ENCODE measurements around the gene KRTAP6-2. TPM values are rescaled to one million over a fixed set of nuclear protein-coding genes. Genes with fewer than 3 reads are reported as not detected.

The KRTAP6-2 gene
- total and polyA plus RNA-seq, 10 of the 15 experiments (the other 5 are each of a cell fraction or from before 2014, with no cell fraction given), result not detected

DNA sequence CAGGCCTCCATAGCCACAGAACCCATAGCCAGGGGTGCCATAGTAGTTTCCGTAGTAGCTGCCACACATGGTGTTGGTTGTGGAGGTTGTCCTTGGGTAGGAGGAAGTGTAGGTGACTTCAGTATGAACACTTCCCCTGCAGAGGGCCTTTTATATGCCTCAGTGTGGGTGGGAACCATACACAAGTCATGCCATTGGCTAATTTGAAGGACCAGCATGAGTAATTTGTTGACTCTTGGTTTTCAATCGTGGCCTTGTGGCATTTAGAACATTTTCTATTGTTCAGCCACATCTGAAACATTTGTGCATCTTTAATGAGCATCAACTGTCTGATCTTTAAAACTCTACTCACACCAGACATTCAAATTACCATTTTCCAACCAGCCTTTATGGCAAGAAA, 15.1 kb upstream of the KRTAP6-2 start, which contains the start of gene KRTAP6-1 (continued):
- TF ChIP-seq ZBTB33 (IDR thresholded peaks at IDR 0.05), result no peak

DNA sequence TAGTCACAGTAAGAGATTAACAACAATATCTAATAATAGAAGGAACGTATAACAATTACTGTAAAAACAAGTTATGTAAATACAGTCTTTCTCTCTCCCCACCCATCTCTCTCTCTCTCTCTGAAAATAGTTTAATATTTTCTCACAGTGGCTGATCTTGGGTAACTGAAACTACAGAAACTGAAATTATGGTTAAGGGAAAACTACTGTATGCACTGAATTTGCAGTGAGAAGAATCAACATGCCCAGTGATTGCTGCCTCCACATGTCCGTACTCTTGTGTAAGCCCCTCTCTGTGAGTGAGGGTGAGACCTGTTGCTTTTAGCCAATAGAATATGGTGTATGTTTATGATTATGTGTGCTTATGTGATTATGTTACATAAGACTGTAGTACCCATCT, 13.4 kb upstream of the KRTAP6-2 start:
- H2AFZ ChIP-seq (ENCODE audit: control insufficient read depth, low read depth, low read length), result no peak overlapping the region
- H3K36me3 ChIP-seq (ENCODE audit: control insufficient read depth in 2 of 2, insufficient read depth in 2 of 2, low read length in 1 of 2), result no peaks in the 10 kb centered on the region
- SMC1A ChIA-PET (ENCODE audit: uncharacterized antibody, unreplicated experiment), result no interaction called here
- no peaks in the 10 kb centered on the region for H3K9me3 ChIP-seq (replicated peaks; ENCODE audit: control insufficient read depth, insufficient read depth, low read length)
- no TSS peak for BruUV-seq (replicated peaks)
- FAIRE-seq, result no peak
- CTCF ChIA-PET, result interaction anchor here (1.3 kb wide), 1 partner anchor 106 kb away, joined by 3 read pairs; the partner anchor contains the start of gene KRTAP21-3
- no peak for DNase-seq (ENCODE audit: low read depth, low spot score)
- POLR2A ChIA-PET, result no interaction called here
- H4K20me1 ChIP-seq (ENCODE audit: control insufficient read depth, insufficient read depth), result no peaks in the 10 kb centered on the region
- H3K79me2 ChIP-seq (ENCODE audit: control insufficient read depth, insufficient read depth, low read length), result no peaks in the 10 kb centered on the region
- H3K9ac ChIP-seq (ENCODE audit: control insufficient read depth, insufficient read depth, low read length), result no peak overlapping the region
- intact Hi-C loops (cut with micrococcal nuclease; ENCODE audit: unreplicated experiment) (no loop called here), in situ Hi-C loops (cut with MboI) (no loop called here)
- RAD21 ChIA-PET (ENCODE audit: unreplicated experiment), result no interaction called here
- ATAC-seq, result peak; percentile 47
- H3K27me3 ChIP-seq (replicated peaks in 1 of 2; ENCODE audit: control insufficient read depth in 2 of 2, insufficient read depth in 2 of 2, low read length in 1 of 2), result no peaks in the 10 kb centered on the region
- no peaks in the 10 kb centered on the region for H3K4me1 ChIP-seq (ENCODE audit: control insufficient read depth, insufficient read depth, low read length)
- no peak overlapping the region for H3K27ac ChIP-seq (ENCODE audit: control insufficient read depth, insufficient read depth)
- WGBS (ENCODE audit: insufficient coverage, insufficient replicate concordance, low lambda C conversion rate, missing lambda C conversion rate), result 49% methylated on average over 2 of the region's 2 CpGs
- H3K4me2 ChIP-seq (ENCODE audit: control insufficient read depth, insufficient read depth), result no peak overlapping the region
- no peak overlapping the region for H3K4me3 ChIP-seq
- TF ChIP-seq SMAD5 (IDR thresholded peaks at IDR 0.05; ENCODE audit: low read depth), result no peak
- no peak for TF ChIP-seq CREM (IDR thresholded peaks at IDR 0.05; ENCODE audit: low read depth)
- TF ChIP-seq GABPA (IDR thresholded peaks at IDR 0.05; ENCODE audit: low read depth), result no peak
- TF ChIP-seq NBN (IDR thresholded peaks at IDR 0.05), result no peak
- no peak for TF ChIP-seq CBX3 (IDR thresholded peaks at IDR 0.05; ENCODE audit: borderline replicate concordance, low read depth)
- TF ChIP-seq MTA2 (IDR thresholded peaks at IDR 0.05; ENCODE audit: low read depth), result no peak
- TF ChIP-seq HDAC2 (IDR thresholded peaks at IDR 0.05), result no peak
- TF ChIP-seq MEF2A (IDR thresholded peaks at IDR 0.05; ENCODE audit: insufficient read depth, low read depth, low read length), result no peak
- TF ChIP-seq ZZZ3 (IDR thresholded peaks at IDR 0.05; ENCODE audit: control insufficient read depth, insufficient read length, low read depth), result no peak
- no peak for TF ChIP-seq E2F8 (IDR thresholded peaks at IDR 0.05; ENCODE audit: low read depth, partially characterized antibody)
- TF ChIP-seq ZBED1 (IDR thresholded peaks at IDR 0.05; ENCODE audit: borderline replicate concordance), result no peak
- TF ChIP-seq BCL3 (IDR thresholded peaks at IDR 0.05; ENCODE audit: borderline replicate concordance, insufficient read depth, low read depth, low read length, poor library complexity, severe bottlenecking), result no peak
- TF ChIP-seq POU2F2 (IDR thresholded peaks at IDR 0.05; ENCODE audit: borderline replicate concordance, low read depth, low read length), result no peak
- no peak for TF ChIP-seq RB1 (IDR thresholded peaks at IDR 0.05; ENCODE audit: borderline replicate concordance)
- TF ChIP-seq, protein P1, sequence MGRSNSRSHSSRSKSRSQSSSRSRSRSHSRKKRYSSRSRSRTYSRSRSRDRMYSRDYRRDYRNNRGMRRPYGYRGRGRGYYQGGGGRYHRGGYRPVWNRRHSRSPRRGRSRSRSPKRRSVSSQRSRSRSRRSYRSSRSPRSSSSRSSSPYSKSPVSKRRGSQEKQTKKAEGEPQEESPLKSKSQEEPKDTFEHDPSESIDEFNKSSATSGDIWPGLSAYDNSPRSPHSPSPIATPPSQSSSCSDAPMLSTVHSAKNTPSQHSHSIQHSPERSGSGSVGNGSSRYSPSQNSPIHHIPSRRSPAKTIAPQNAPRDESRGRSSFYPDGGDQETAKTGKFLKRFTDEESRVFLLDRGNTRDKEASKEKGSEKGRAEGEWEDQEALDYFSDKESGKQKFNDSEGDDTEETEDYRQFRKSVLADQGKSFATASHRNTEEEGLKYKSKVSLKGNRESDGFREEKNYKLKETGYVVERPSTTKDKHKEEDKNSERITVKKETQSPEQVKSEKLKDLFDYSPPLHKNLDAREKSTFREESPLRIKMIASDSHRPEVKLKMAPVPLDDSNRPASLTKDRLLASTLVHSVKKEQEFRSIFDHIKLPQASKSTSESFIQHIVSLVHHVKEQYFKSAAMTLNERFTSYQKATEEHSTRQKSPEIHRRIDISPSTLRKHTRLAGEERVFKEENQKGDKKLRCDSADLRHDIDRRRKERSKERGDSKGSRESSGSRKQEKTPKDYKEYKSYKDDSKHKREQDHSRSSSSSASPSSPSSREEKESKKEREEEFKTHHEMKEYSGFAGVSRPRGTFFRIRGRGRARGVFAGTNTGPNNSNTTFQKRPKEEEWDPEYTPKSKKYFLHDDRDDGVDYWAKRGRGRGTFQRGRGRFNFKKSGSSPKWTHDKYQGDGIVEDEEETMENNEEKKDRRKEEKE (IDR thresholded peaks at IDR 0.05), result no peak

All from GM12878 (cell line).